Upper lobe of right lung (tissue), 1 donor: ENCODE measurements around the gene MAPKAPK2. TPM values are rescaled to one million over a fixed set of nuclear protein-coding genes. Genes with fewer than 3 reads are reported as not detected.
A peak's percentile ranks its signal among the peaks of the same experiment; 100 is the strongest.

Source experiments
- ATAC-seq: fragments of 200-7000 bp; cut with Tn5 transposase; one replicate; pipeline ENCODE4 v1.9.1; 2020; ENCODE audit warnings: mild to moderate bottlenecking, moderate library complexity
- DNase-seq: peaks from one replicate; pipeline ENCODE4 v3.0.0-alpha.2; 2020
- H3K27ac ChIP-seq: fragments of 200-600 bp; one replicate; pipeline ENCODE4 v1.8.0; 2022
- H3K27me3 ChIP-seq: fragments of 200-600 bp; one replicate; pipeline ENCODE4 v1.8.0; 2022; ENCODE audit warnings: mild to moderate bottlenecking
- H3K36me3 ChIP-seq: fragments of 200-600 bp; one replicate; pipeline ENCODE4 v1.8.0; 2022
- H3K4me1 ChIP-seq: fragments of 200-600 bp; one replicate; pipeline ENCODE4 v1.8.0; 2022
- H3K4me3 ChIP-seq: fragments of 200-600 bp; one replicate; pipeline ENCODE4 v1.8.0; 2022; ENCODE audit warnings: mild to moderate bottlenecking
- H3K9me3 ChIP-seq: fragments of 200-600 bp; one replicate; pipeline ENCODE4 v1.8.0; 2022
- CTCF ChIP-seq: fragments of 200-600 bp; IDR thresholded peaks from one replicate; pipeline ENCODE4 v1.8.0; 2022; ENCODE audit warnings: antibody characterized with exemption
- intact Hi-C: fragments of 100-400 bp; cut with DNase I; formaldehyde crosslinking; loops from one replicate; pipeline ENCODE4 v1.11.0; 2022
- total RNA-seq: library from RNA; stranded (reverse); fragmentation: NEBNext Ultra II Directional; extraction: Animal tissue kit (Norgen Biotek cat#: 25700); gene quantifications from one replicate; pipeline ENCODE4 v1.2.1, GENCODE V29; 2021
- donor health status: DM: no; HTN: yes; CAD: no; lungs with severe emphysema.

The MAPKAPK2 gene
- total RNA-seq, 1 donor from 2014 or later: 92.3 TPM

GRCh38 chr1:206725109-206725963 lies 40.6 kb downstream of the MAPKAPK2 start:
- peak; percentile 39 for ATAC-seq
- Histone ChIP-seq H3K4me3 (no peak overlapping the region), H3K4me1 (peaks cover 47% of the 10 kb centered on the region), H3K27me3 (no peaks in the 10 kb centered on the region), H3K9me3 (no peaks in the 10 kb centered on the region), H3K36me3 (peaks cover 16% of the 10 kb centered on the region), H3K27ac (no peak overlapping the region)
- intact Hi-C loops: no loop called here
- TF ChIP-seq CTCF: peak; percentile 64
- peak; percentile 7 for DNase-seq

GRCh38 chr1:206727981-206728696 lies 43.4 kb downstream of the MAPKAPK2 start:
- intact Hi-C loops: no loop called here
- H3K36me3 ChIP-seq: peaks cover 44% of the 10 kb centered on the region
- no peak overlapping the region for H3K27ac ChIP-seq
- ATAC-seq (no peak), DNase-seq (no peak)
- no peaks in the 10 kb centered on the region for H3K27me3 ChIP-seq
- H3K9me3 ChIP-seq: no peaks in the 10 kb centered on the region
- no peak for TF ChIP-seq CTCF
- H3K4me1 ChIP-seq: peaks cover 38% of the 10 kb centered on the region
- H3K4me3 ChIP-seq: no peak overlapping the region

- ATAC-seq (no peak), DNase-seq (no peak)
- Histone ChIP-seq H3K9me3 (no peaks in the 10 kb centered on the region), H3K4me3 (no peak overlapping the region), H3K4me1 (peaks cover 33% of the 10 kb centered on the region), H3K27ac (no peak overlapping the region), H3K27me3 (no peaks in the 10 kb centered on the region), H3K36me3 (peaks cover 48% of the 10 kb centered on the region)
- intact Hi-C loops: no loop called here
- no peak for TF ChIP-seq CTCF
Observed at GRCh38 chr1:206728697-206728987, 43.9 kb downstream of the MAPKAPK2 start.

- Histone ChIP-seq H3K27ac (no peak overlapping the region), H3K9me3 (no peaks in the 10 kb centered on the region), H3K36me3 (peaks cover 52% of the 10 kb centered on the region), H3K4me1 (peaks cover 29% of the 10 kb centered on the region), H3K27me3 (no peaks in the 10 kb centered on the region), H3K4me3 (no peak overlapping the region)
- no peak for ATAC-seq
- no peak for TF ChIP-seq CTCF
- intact Hi-C loops: no loop called here
- no peak for DNase-seq
Observed at GRCh38 chr1:206729050-206729449, 44.3 kb downstream of the MAPKAPK2 start.

GRCh38 chr1:206729507-206729906 lies 44.8 kb downstream of the MAPKAPK2 start:
- peaks cover 25% of the 10 kb centered on the region for H3K4me1 ChIP-seq
- no peak overlapping the region for H3K27ac ChIP-seq
- intact Hi-C loops: no loop called here
- DNase-seq: no peak
- no peak overlapping the region for H3K4me3 ChIP-seq
- H3K36me3 ChIP-seq: peaks cover 57% of the 10 kb centered on the region
- H3K27me3 ChIP-seq: no peaks in the 10 kb centered on the region
- H3K9me3 ChIP-seq: no peaks in the 10 kb centered on the region
- no peak for ATAC-seq
- no peak for TF ChIP-seq CTCF
